ENCODE results near the gene GMPPA. TPM values are rescaled to one million over a fixed set of nuclear protein-coding genes. Genes with fewer than 3 reads are reported as not detected.

Gene GMPPA
- total RNA-seq, 4 donors from 2014 or later, result 16.2 to 32.6 (median 19.9) TPM

DNA sequence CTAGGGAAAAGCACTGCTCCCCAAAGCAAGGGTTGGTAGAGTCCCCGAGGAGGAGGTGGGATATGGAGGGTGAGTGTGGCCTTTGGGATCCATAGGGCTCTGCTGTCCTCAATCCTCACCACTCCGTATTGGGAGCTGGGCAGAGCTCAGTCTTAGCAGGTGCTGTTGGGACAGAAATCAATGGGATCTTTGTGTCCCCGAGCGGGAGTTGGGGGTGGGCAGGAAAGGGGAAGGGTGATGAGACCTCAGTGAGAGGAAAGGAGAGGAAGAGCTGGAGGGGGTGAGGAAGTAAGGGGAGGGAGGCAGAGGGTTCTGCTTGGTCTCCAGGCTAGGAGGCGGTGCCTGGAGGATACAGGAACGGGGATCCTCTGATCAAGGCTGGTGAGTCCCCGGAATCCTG is 18.2 kb downstream of the GMPPA start:
- no peaks in the 10 kb centered on the region for H3K36me3 ChIP-seq
- peaks cover 0 to 61% (median 3%) of the 10 kb centered on the region in 4 donors for H3K27me3 ChIP-seq
- peaks cover 17 to 29% (median 24%) of the 10 kb centered on the region in 4 donors for H3K4me1 ChIP-seq
- no peak for TF ChIP-seq EP300 (IDR thresholded peaks at IDR 0.05)
- TF ChIP-seq, protein P1, sequence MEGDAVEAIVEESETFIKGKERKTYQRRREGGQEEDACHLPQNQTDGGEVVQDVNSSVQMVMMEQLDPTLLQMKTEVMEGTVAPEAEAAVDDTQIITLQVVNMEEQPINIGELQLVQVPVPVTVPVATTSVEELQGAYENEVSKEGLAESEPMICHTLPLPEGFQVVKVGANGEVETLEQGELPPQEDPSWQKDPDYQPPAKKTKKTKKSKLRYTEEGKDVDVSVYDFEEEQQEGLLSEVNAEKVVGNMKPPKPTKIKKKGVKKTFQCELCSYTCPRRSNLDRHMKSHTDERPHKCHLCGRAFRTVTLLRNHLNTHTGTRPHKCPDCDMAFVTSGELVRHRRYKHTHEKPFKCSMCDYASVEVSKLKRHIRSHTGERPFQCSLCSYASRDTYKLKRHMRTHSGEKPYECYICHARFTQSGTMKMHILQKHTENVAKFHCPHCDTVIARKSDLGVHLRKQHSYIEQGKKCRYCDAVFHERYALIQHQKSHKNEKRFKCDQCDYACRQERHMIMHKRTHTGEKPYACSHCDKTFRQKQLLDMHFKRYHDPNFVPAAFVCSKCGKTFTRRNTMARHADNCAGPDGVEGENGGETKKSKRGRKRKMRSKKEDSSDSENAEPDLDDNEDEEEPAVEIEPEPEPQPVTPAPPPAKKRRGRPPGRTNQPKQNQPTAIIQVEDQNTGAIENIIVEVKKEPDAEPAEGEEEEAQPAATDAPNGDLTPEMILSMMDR (IDR thresholded peaks at IDR 0.05), result no peak
- no peak for TF ChIP-seq POLR2AphosphoS5 (IDR thresholded peaks at IDR 0.05)
- no peak for TF ChIP-seq POLR2A (IDR thresholded peaks at IDR 0.05; ENCODE audit: low read depth)
- no peak overlapping the region for H3K4me3 ChIP-seq
- no peak overlapping the region for H3K27ac ChIP-seq (replicated peaks in 1 of 4)
- intact Hi-C loops (cut with DNase I), result no loop called here
- 76% methylated on average over 7 of the region's 7 CpGs for WGBS
- DNase-seq (ENCODE audit: extremely low spot score), result no peak
- H3K9me3 ChIP-seq, result no peaks in the 10 kb centered on the region

GRCh38 chr2:219517954-219518778 is 19.5 kb downstream of the GMPPA start:
- Histone ChIP-seq H3K36me3 (no peaks in the 10 kb centered on the region), H3K4me1 (peaks cover 30 to 41% (median 37%) of the 10 kb centered on the region in 4 donors), H3K4me3 (no peak overlapping the region), H3K9me3 (no peaks in the 10 kb centered on the region), H3K27me3 (peaks cover 0 to 58% (median 3%) of the 10 kb centered on the region in 4 donors), H3K27ac (replicated peaks in 1 of 4) (no peak overlapping the region)
- no peak for DNase-seq (ENCODE audit: extremely low spot score)
- TF ChIP-seq EP300 (IDR thresholded peaks at IDR 0.05) (no peak), POLR2AphosphoS5 (IDR thresholded peaks at IDR 0.05) (no peak)
- TF ChIP-seq, protein P1 (IDR thresholded peaks at IDR 0.05), result no peak
- intact Hi-C loops (cut with DNase I), result no loop called here
- 71% methylated on average over 10 of the region's 10 CpGs for whole genome bisulfite sequencing

DNA sequence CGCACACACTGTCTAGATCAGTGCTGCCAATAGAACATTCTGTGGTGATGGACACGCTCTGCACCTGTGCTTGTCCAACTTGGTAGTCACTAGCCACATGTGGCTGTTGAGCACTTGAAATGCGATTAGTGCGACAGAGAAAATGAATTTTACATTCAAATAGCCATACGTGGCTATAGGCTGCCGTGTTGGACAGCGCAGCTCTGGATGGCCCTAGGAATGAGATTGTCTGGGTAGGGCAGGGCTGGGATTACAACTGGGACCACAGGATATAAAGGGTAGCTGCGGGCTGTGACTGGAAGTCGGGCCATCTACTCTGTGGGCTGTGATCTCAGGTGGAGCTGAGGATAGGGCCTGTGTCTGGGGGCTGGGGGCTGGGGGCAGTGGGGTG is 20.8 kb downstream of the GMPPA start:
- TF ChIP-seq, protein P1 (IDR thresholded peaks at IDR 0.05), result no peak
- no peak for TF ChIP-seq POLR2AphosphoS5 (IDR thresholded peaks at IDR 0.05)
- no peak for TF ChIP-seq POLR2A (IDR thresholded peaks at IDR 0.05; ENCODE audit: low read depth)
- TF ChIP-seq EP300 (IDR thresholded peaks at IDR 0.05), result no peak
- peaks cover 0 to 56% (median 5%) of the 10 kb centered on the region in 4 donors for H3K27me3 ChIP-seq

DNA sequence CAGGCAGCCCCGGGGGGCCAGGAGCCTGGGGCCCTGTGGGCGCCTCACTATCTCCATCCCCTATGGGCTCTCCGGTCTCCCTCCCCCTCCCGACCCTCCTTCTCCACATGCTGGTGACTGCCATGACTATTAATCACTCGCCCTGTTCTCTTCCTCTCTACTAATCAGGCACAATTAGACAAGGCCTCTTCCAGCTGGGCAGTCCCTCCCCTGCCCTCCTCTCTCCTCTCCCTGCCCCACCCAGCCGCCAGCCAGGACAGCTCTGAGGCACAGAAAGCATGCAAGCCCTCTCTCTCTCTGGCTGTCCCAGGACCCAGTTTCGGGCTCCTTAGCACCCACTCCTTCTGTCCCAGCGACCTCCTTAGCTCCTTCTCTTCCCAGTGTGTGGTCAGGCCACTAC is 21.4 kb downstream of the GMPPA start:
- TF ChIP-seq POLR2AphosphoS5 (IDR thresholded peaks at IDR 0.05) (no peak), POLR2A (IDR thresholded peaks at IDR 0.05; ENCODE audit: low read depth) (no peak), EP300 (IDR thresholded peaks at IDR 0.05) (no peak)
- TF ChIP-seq, protein P1 (IDR thresholded peaks at IDR 0.05), result no peak
- H3K9me3 ChIP-seq, result no peaks in the 10 kb centered on the region
- no peak for DNase-seq (ENCODE audit: extremely low spot score)
- WGBS, result 68% methylated on average over 8 of the region's 8 CpGs
- peaks cover 0 to 56% (median 3%) of the 10 kb centered on the region in 4 donors for H3K27me3 ChIP-seq
- no peaks in the 10 kb centered on the region for H3K36me3 ChIP-seq
- H3K4me3 ChIP-seq, result no peak overlapping the region
- H3K27ac ChIP-seq (replicated peaks in 1 of 4), result no peak overlapping the region
- intact Hi-C loops (cut with DNase I), result no loop called here
- peaks cover 24 to 32% (median 29%) of the 10 kb centered on the region in 4 donors for H3K4me1 ChIP-seq

More for the DNA sequence above, 20.8 kb downstream of the GMPPA start:
- intact Hi-C loops (cut with DNase I), result no loop called here
- 94% methylated on average over 9 of the region's 9 CpGs for WGBS
- no peak for DNase-seq (ENCODE audit: extremely low spot score)
- Histone ChIP-seq H3K9me3 (no peaks in the 10 kb centered on the region), H3K4me1 (peaks cover 24 to 33% (median 31%) of the 10 kb centered on the region in 4 donors), H3K36me3 (no peaks in the 10 kb centered on the region), H3K27ac (replicated peaks in 1 of 4) (no peak overlapping the region), H3K4me3 (no peak overlapping the region)

Data from esophagus muscularis mucosa (tissue), 4 donors.